IMR-90 (cell line): Measurements from ENCODE around the gene CSNK2A2.

Experiments used
- CTCF ChIP-seq: conservative IDR thresholded peaks from 2 replicates; pipeline ENCODE4 v1.5.1; 2012; ENCODE audit warnings: mild to moderate bottlenecking, low read depth, low read length, improper control_type of control experiment
- MAFK ChIP-seq: IDR thresholded peaks from 2 replicates; pipeline ENCODE4 v1.6.1; 2012; ENCODE audit warnings: low read depth, low read length, improper control_type of control experiment
- MXI1 ChIP-seq: IDR thresholded peaks from 2 replicates; pipeline ENCODE4 v1.6.1; 2012; ENCODE audit warnings: low read depth, mild to moderate bottlenecking, low read length, moderate library complexity, borderline replicate concordance
- POLR2A ChIP-seq: IDR thresholded peaks from 2 replicates; pipeline ENCODE4 v1.6.1; 2012; ENCODE audit warnings: mild to moderate bottlenecking, low read depth, low read length
- RAD21 ChIP-seq: IDR thresholded peaks from 2 replicates; pipeline ENCODE4 v1.6.1; 2012; ENCODE audit warnings: low read length, improper control_type of control experiment
- RCOR1 ChIP-seq: IDR thresholded peaks from 2 replicates; pipeline ENCODE4 v1.6.1; 2012; ENCODE audit warnings: mild to moderate bottlenecking, low read length, improper control_type of control experiment; ENCODE audit not compliant: insufficient replicate concordance
- USF2 ChIP-seq: fragments of 150-350 bp; IDR thresholded peaks from 2 replicates; pipeline ENCODE4 v1.6.1; 2017; ENCODE audit warnings: mild to moderate bottlenecking, antibody characterized with exemption, low read length, low read depth

GRCh38 chr16:58187092-58187491, 10.8 kb downstream of the CSNK2A2 start:
- no peak for TF ChIP-seq CTCF
- no peak for TF ChIP-seq POLR2A
- TF ChIP-seq MXI1, result no peak
- no peak for TF ChIP-seq RCOR1
- no peak for TF ChIP-seq MAFK
- no peak for TF ChIP-seq RAD21
- no peak for TF ChIP-seq USF2
